H9 (cell line): ENCODE measurements around the gene THBS3. TPM values are rescaled to one million over a fixed set of nuclear protein-coding genes. Genes with fewer than 3 reads are reported as not detected.

Source experiments
- DNase-seq: peaks from one replicate; pipeline ENCODE4 v3.0.0-alpha.2; 2017
- H2AFZ ChIP-seq: one replicate; pipeline ENCODE4 v1.6.1; 2013; ENCODE audit warnings: mild to moderate bottlenecking, low read length, control low read depth, moderate library complexity
- H2AK5ac ChIP-seq: 2 replicates; pipeline ENCODE4 v1.6.1; 2013; ENCODE audit warnings: low read length, control low read depth, mixed read lengths; ENCODE audit not compliant: insufficient read length
- H2BK120ac ChIP-seq: one replicate; pipeline ENCODE4 v1.6.1; 2013; ENCODE audit warnings: low read depth, mild to moderate bottlenecking, low read length, control low read depth, inconsistent platforms; ENCODE audit not compliant: poor library complexity, severe bottlenecking
- H2BK12ac ChIP-seq: 2 replicates; pipeline ENCODE4 v1.6.1; 2013; ENCODE audit warnings: low read length, control low read depth, mixed read lengths, low read depth; ENCODE audit not compliant: insufficient read length
- H2BK15ac ChIP-seq: 2 replicates; pipeline ENCODE4 v1.6.1; 2013; ENCODE audit warnings: low read depth, low read length, control low read depth
- H2BK20ac ChIP-seq: one replicate; pipeline ENCODE4 v1.6.1; 2013; ENCODE audit warnings: low read depth, mild to moderate bottlenecking, low read length, control low read depth, inconsistent platforms; ENCODE audit not compliant: poor library complexity, severe bottlenecking
- H2BK5ac ChIP-seq: 2 replicates; pipeline ENCODE4 v1.6.1; 2013; ENCODE audit warnings: low read length, control low read depth, mixed read lengths; ENCODE audit not compliant: insufficient read length
- H3K14ac ChIP-seq: 2 replicates; pipeline ENCODE4 v1.6.1; 2013; ENCODE audit warnings: low read length, control low read depth; ENCODE audit not compliant: insufficient read depth
- H3K18ac ChIP-seq: 2 replicates; pipeline ENCODE4 v1.6.1; 2013; ENCODE audit warnings: low read depth, mild to moderate bottlenecking, mixed read lengths, low read length, control low read depth; ENCODE audit not compliant: insufficient read length
- H3K23ac ChIP-seq: 2 replicates; pipeline ENCODE4 v1.6.1; 2013; ENCODE audit warnings: low read length, control low read depth, mixed read lengths, low read depth; ENCODE audit not compliant: insufficient read length
- H3K23me2 ChIP-seq: 2 replicates; pipeline ENCODE4 v1.6.1; 2013; ENCODE audit warnings: low read depth, mild to moderate bottlenecking, mixed read lengths, low read length, control low read depth; ENCODE audit not compliant: insufficient read length, poor library complexity, severe bottlenecking
- H3K27ac ChIP-seq: 2 replicates; pipeline ENCODE4 v1.5.1; 2013; ENCODE audit warnings: low read length, control low read depth, mixed read lengths, low read depth; ENCODE audit not compliant: insufficient read length
- H3K27me3 ChIP-seq: 2 replicates; pipeline ENCODE4 v1.6.1; 2013; ENCODE audit warnings: low read length, control low read depth, inconsistent platforms; ENCODE audit not compliant: insufficient read depth
- H3K4ac ChIP-seq: 2 replicates; pipeline ENCODE4 v1.6.1; 2013; ENCODE audit warnings: low read depth, mild to moderate bottlenecking, control low read depth, inconsistent platforms, low read length, moderate library complexity
- H3K4me1 ChIP-seq: 2 replicates; pipeline ENCODE4 v1.6.1; 2013; ENCODE audit warnings: low read length, control low read depth, inconsistent platforms; ENCODE audit not compliant: insufficient read depth
- H3K4me2 ChIP-seq: 2 replicates; pipeline ENCODE4 v1.6.1; 2013; ENCODE audit warnings: low read length, control low read depth, mixed read lengths; ENCODE audit not compliant: insufficient read length, insufficient read depth
- H3K56ac ChIP-seq: 2 replicates; pipeline ENCODE4 v1.6.1; 2013; ENCODE audit warnings: low read depth, mild to moderate bottlenecking, mixed read lengths, low read length, control low read depth; ENCODE audit not compliant: insufficient read length
- H3K79me1 ChIP-seq: 2 replicates; pipeline ENCODE4 v1.6.1; 2013; ENCODE audit warnings: low read depth, mild to moderate bottlenecking, moderate library complexity, low read length, control low read depth, inconsistent platforms; ENCODE audit not compliant: insufficient read depth, poor library complexity, severe bottlenecking
- H3K79me2 ChIP-seq: 2 replicates; pipeline ENCODE4 v1.6.1; 2013; ENCODE audit warnings: low read length, control low read depth, inconsistent platforms; ENCODE audit not compliant: insufficient read depth
- H3K9ac ChIP-seq: 2 replicates; pipeline ENCODE4 v1.6.1; 2013; ENCODE audit warnings: low read length, control low read depth, mixed read lengths; ENCODE audit not compliant: insufficient read length; ENCODE audit errors: extremely low read depth
- H3K9me3 ChIP-seq: one replicate; pipeline ENCODE4 v1.6.1; 2013; ENCODE audit warnings: low read depth, low read length, inconsistent platforms; ENCODE audit not compliant: control insufficient read depth
- H3T11ph ChIP-seq: one replicate; pipeline ENCODE4 v1.6.1; 2013; ENCODE audit warnings: mild to moderate bottlenecking, low read length, control low read depth, inconsistent platforms
- H4K20me1 ChIP-seq: one replicate; pipeline ENCODE4 v1.6.1; 2013; ENCODE audit not compliant: control insufficient read depth, insufficient read length, insufficient read depth
- H4K5ac ChIP-seq: 2 replicates; pipeline ENCODE4 v1.6.1; 2013; ENCODE audit warnings: low read depth, mild to moderate bottlenecking, mixed read lengths, low read length, control low read depth; ENCODE audit not compliant: insufficient read length
- H4K8ac ChIP-seq: replicated peaks from 2 replicates; pipeline ENCODE4 v1.6.1; 2013; ENCODE audit warnings: low read length, control low read depth, mixed read lengths, low read depth; ENCODE audit not compliant: insufficient read length
- H4K91ac ChIP-seq: 2 replicates; pipeline ENCODE4 v1.6.1; 2013; ENCODE audit warnings: low read depth, mild to moderate bottlenecking, moderate library complexity, mixed read lengths, low read length, control low read depth; ENCODE audit not compliant: insufficient read length
- H3K27ac Mint-ChIP-seq, 3 experiments: 2 replicates in 2 of 3; 3 replicates in 1 of 3; pipeline ENCODE4 v1.8.0; 2020 to 2021; ENCODE audit warnings: mixed read lengths in 3 of 3, mild to moderate bottlenecking in 1 of 3, moderate library complexity in 1 of 3
- H3K27me3 Mint-ChIP-seq: 2 replicates; pipeline ENCODE4 v1.8.0; 2021; ENCODE audit warnings: low read depth, mild to moderate bottlenecking, moderate library complexity, mixed read lengths
- H3K36me3 Mint-ChIP-seq, 3 experiments: 2 replicates in 2 of 3; 3 replicates in 1 of 3; pipeline ENCODE4 v1.8.0; 2020 to 2021; ENCODE audit warnings: low read depth in 3 of 3, mixed read lengths in 3 of 3; ENCODE audit not compliant: insufficient read depth in 1 of 3
- H3K4me1 Mint-ChIP-seq, 2 experiments: 2 replicates each; pipeline ENCODE4 v1.8.0; 2020; ENCODE audit warnings: mixed read lengths in 2 of 2
- H3K4me3 Mint-ChIP-seq, 2 experiments: 2 replicates in 1 of 2; 3 replicates in 1 of 2; pipeline ENCODE4 v1.8.0; 2020 to 2021; ENCODE audit warnings: mild to moderate bottlenecking in 2 of 2, mixed read lengths in 2 of 2, moderate library complexity in 1 of 2
- H3K9me3 Mint-ChIP-seq, 2 experiments: 2 replicates in 1 of 2; 3 replicates in 1 of 2; pipeline ENCODE4 v1.8.0; 2020; ENCODE audit warnings: mild to moderate bottlenecking in 2 of 2, mixed read lengths in 2 of 2, moderate library complexity in 1 of 2
- WGBS: extraction: QIAGEN DNeasy Blood & Tissue Kit; methylation state at CpG from one replicate; pipeline ENCODE4 v1.1.7; 2013; ENCODE audit warnings: missing lambda C conversion rate, low lambda C conversion rate, mixed read lengths; ENCODE audit not compliant: insufficient read length; ENCODE audit errors: extremely low coverage; 5-methylcytosine and 5-hydroxymethylcytosine counted together
- total RNA-seq: library from RNA; stranded (reverse); gene quantifications from 2 replicates; pipeline ENCODE4 v1.2.1, GENCODE V29; 2021
- TF ChIP-seq, protein P1 (sequence below): fragments of 200-600 bp; sonication (generic); conservative IDR thresholded peaks from 3 replicates; pipeline ENCODE4 v1.8.0; 2021; ENCODE audit warnings: antibody characterized with exemption, mild to moderate bottlenecking

Gene THBS3
- total RNA-seq, 1 experiment from 2014 or later, result 5.9 TPM

DNA sequence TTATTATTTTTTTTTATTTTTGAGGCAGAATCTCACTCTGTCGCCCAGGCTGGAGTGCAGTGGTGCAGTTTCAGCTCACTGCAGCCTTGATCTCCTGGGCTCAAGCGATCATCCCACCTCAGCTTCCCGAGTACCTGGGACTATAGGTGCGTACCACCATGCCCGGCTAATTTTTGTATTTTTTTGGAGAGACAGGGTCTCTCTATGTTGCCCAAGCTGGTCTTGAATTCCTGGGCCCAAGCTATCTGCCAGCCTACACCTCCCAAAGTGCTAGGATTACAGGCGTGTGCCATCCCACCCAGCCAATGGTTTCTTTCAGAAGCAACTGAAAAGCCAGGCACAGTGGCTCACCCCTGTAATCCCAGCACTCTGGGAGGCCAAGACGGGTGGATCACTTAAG, 36.9 kb downstream of the THBS3 start:
- H3K36me3 Mint-ChIP-seq, result peaks cover 3 to 22% (median 16%) of the 10 kb centered on the region in 3 experiments

More for the DNA sequence above, 36.9 kb downstream of the THBS3 start:
- no CpG with 5 or more reads among the region's 7 CpGs for WGBS
- no peaks in the 10 kb centered on the region for H3K9me3 ChIP-seq
- H3K27ac Mint-ChIP-seq, result no peak overlapping the region
- H4K91ac ChIP-seq, result no peak overlapping the region
- no peak for DNase-seq
- H2BK20ac ChIP-seq, result no peak overlapping the region
- H3K4me1 ChIP-seq, result no peaks in the 10 kb centered on the region
- H2BK5ac ChIP-seq, result no peak overlapping the region
- peaks cover 0 to under 1% of the 10 kb centered on the region in 2 experiments; a peak in 2 of 5 replicates for H3K9me3 Mint-ChIP-seq
- no peak overlapping the region for H3K4ac ChIP-seq
- H3K18ac ChIP-seq, result no peak overlapping the region
- TF ChIP-seq, protein P1, sequence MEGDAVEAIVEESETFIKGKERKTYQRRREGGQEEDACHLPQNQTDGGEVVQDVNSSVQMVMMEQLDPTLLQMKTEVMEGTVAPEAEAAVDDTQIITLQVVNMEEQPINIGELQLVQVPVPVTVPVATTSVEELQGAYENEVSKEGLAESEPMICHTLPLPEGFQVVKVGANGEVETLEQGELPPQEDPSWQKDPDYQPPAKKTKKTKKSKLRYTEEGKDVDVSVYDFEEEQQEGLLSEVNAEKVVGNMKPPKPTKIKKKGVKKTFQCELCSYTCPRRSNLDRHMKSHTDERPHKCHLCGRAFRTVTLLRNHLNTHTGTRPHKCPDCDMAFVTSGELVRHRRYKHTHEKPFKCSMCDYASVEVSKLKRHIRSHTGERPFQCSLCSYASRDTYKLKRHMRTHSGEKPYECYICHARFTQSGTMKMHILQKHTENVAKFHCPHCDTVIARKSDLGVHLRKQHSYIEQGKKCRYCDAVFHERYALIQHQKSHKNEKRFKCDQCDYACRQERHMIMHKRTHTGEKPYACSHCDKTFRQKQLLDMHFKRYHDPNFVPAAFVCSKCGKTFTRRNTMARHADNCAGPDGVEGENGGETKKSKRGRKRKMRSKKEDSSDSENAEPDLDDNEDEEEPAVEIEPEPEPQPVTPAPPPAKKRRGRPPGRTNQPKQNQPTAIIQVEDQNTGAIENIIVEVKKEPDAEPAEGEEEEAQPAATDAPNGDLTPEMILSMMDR, result no peak
- no peak overlapping the region for H3T11ph ChIP-seq
- H4K8ac ChIP-seq, result no peak overlapping the region
- peaks cover 25% of the 10 kb centered on the region for H3K23me2 ChIP-seq
- no peak overlapping the region for H3K27ac ChIP-seq
- peaks cover 24 to 38% of the 10 kb centered on the region in 2 experiments for H3K4me1 Mint-ChIP-seq
- H4K20me1 ChIP-seq, result no peaks in the 10 kb centered on the region
- no peak overlapping the region for H3K56ac ChIP-seq
- H2BK15ac ChIP-seq, result no peak overlapping the region
- H3K4me3 Mint-ChIP-seq, result no peak overlapping the region
- no peak overlapping the region for H2BK120ac ChIP-seq
- H3K79me1 ChIP-seq, result no peaks in the 10 kb centered on the region
- H3K14ac ChIP-seq, result no peak overlapping the region
- H4K5ac ChIP-seq, result no peak overlapping the region
- no peak overlapping the region for H3K23ac ChIP-seq
- H2AFZ ChIP-seq, result no peak overlapping the region
- H3K4me2 ChIP-seq, result no peak overlapping the region
- no peak overlapping the region for H3K9ac ChIP-seq
- H3K79me2 ChIP-seq, result no peaks in the 10 kb centered on the region; the same call in 1 of the 2 replicates
- no peaks in the 10 kb centered on the region for H3K27me3 ChIP-seq
- H2BK12ac ChIP-seq, result no peak overlapping the region
- no peaks in the 10 kb centered on the region; the same call in none of the 2 replicates for H3K27me3 Mint-ChIP-seq
- no peak overlapping the region for H2AK5ac ChIP-seq
